Left cardiac atrium (tissue), 4 donors: Measurements from ENCODE around the gene MDFI. TPM values are rescaled to one million over a fixed set of nuclear protein-coding genes. Genes with fewer than 3 reads are reported as not detected.

ENCODE experiments used
- ATAC-seq, 2 donors: fragments of 200-7000 bp; cut with Tn5 transposase; one replicate each; pipeline ENCODE4 v1.9.1; 2020; ENCODE audit warnings: mild to moderate bottlenecking in 2 of 2, moderate library complexity in 2 of 2
- DNase-seq: peaks from one replicate; pipeline ENCODE4 v3.0.0-alpha.2; 2020
- intact Hi-C, 2 donors: fragments of 100-400 bp; cut with DNase I; formaldehyde crosslinking; loops; one replicate each; pipeline versions ENCODE4 v1.14.1 to v1.15.1; 2022 to 2023
- total RNA-seq, 2 donors: library from RNA; stranded (reverse); fragmentation: NEBNext Ultra II Directional; extraction: Animal tissue kit (Norgen Biotek cat#: 25700); gene quantifications; one replicate each; pipeline ENCODE4 v1.2.1, GENCODE V29; 2021
- donor health status: DM: no; HTN: yes; CAD: no.
- donor health status: DM: no; HTN: yes; CAD: no; lungs with severe emphysema.
- donor health status: DM: yes; HTN: yes; CAD: no.
- donor health status: Dilated cardiomyopathy.

MDFI gene
- total RNA-seq, 2 donors from 2014 or later = 9.2 TPM

GRCh38 chr6:41644297-41644879, 6.1 kb downstream of the MDFI start:
- no peak for DNase-seq
- no peak for ATAC-seq
- intact Hi-C loops = no loop called here

- ATAC-seq (peak in 1 of 2 donors; percentile 24), DNase-seq (no peak)
- intact Hi-C loops = no loop called here
Measured at GRCh38 chr6:41645007-41645618, 6.8 kb downstream of the MDFI start.

GRCh38 chr6:41646026-41646795, 7.9 kb downstream of the MDFI start:
- intact Hi-C loops = no loop called here
- DNase-seq = no peak

GRCh38 chr6:41647061-41647511, 8.8 kb downstream of the MDFI start:
- peak; percentile 60 to 70 for ATAC-seq
- no peak for DNase-seq
- intact Hi-C loops = no loop called here

More at GRCh38 chr6:41646026-41646795, 7.9 kb downstream of the MDFI start:
- no peak for ATAC-seq

- DNase-seq = no peak
- intact Hi-C loops = no loop called here
- ATAC-seq = no peak
Measured at GRCh38 chr6:41648070-41648585, 9.9 kb downstream of the MDFI start.

GRCh38 chr6:41648921-41649320, 10.7 kb downstream of the MDFI start:
- ATAC-seq = no peak
- DNase-seq = no peak

GRCh38 chr6:41649596-41649995, 11.3 kb downstream of the MDFI start:
- intact Hi-C loops = no loop called here
- DNase-seq (no peak), ATAC-seq (no peak)

More at GRCh38 chr6:41648921-41649320, 10.7 kb downstream of the MDFI start:
- intact Hi-C loops = no loop called here

GRCh38 chr6:41650120-41650519, 11.9 kb downstream of the MDFI start:
- intact Hi-C loops = no loop called here
- DNase-seq (no peak), ATAC-seq (no peak)

GRCh38 chr6:41651246-41651961, 13.1 kb downstream of the MDFI start:
- ATAC-seq (no peak), DNase-seq (no peak)
- intact Hi-C loops = no loop called here

- ATAC-seq (no peak), DNase-seq (no peak)
Measured at GRCh38 chr6:41651962-41652657, 13.8 kb downstream of the MDFI start.

GRCh38 chr6:41652866-41653652, 14.8 kb downstream of the MDFI start:
- ATAC-seq = no peak
- intact Hi-C loops = no loop called here
- DNase-seq = no peak

More at GRCh38 chr6:41651962-41652657, 13.8 kb downstream of the MDFI start:
- intact Hi-C loops = no loop called here

GRCh38 chr6:41653691-41654090, 15.4 kb downstream of the MDFI start:
- DNase-seq = no peak
- ATAC-seq = no peak
- intact Hi-C loops = no loop called here

GRCh38 chr6:41654151-41654697, 16.0 kb downstream of the MDFI start:
- intact Hi-C loops = no loop called here
- DNase-seq = no peak
- no peak for ATAC-seq

- ATAC-seq (no peak), DNase-seq (peak; percentile 13)
- intact Hi-C loops = no loop called here
Measured at GRCh38 chr6:41654698-41655151, 16.5 kb downstream of the MDFI start.

- ATAC-seq (no peak), DNase-seq (no peak)
- intact Hi-C loops = no loop called here
Measured at GRCh38 chr6:41655176-41655575, 16.9 kb downstream of the MDFI start.

- no peak for ATAC-seq
- peak; percentile 12 for DNase-seq
- intact Hi-C loops = no loop called here
Measured at GRCh38 chr6:41655646-41656001, 17.4 kb downstream of the MDFI start.

GRCh38 chr6:41656002-41656691, 17.9 kb downstream of the MDFI start:
- DNase-seq = peak; percentile 50
- peak; percentile 41 to 48 for ATAC-seq
- intact Hi-C loops = no loop called here
